ENCODE measurements around the gene INPP5F.

GRCh38 chr10:119753309-119753708 is 27.5 kb downstream of the INPP5F start:
- no peak for TF ChIP-seq CTCF (IDR thresholded peaks at IDR 0.05)
- TF ChIP-seq POLR2A (IDR thresholded peaks at IDR 0.05) = no peak
